OCI-LY1 (cell line): ENCODE data around the gene FMNL1.

Source experiments
- EZH2 ChIP-seq: fragments of 200-600 bp; sonication (generic), shearing (Covaris generic); IDR thresholded peaks from 2 replicates; pipeline ENCODE4 v1.8.0; 2017; ENCODE audit warnings: borderline replicate concordance, mixed run types, mild to moderate bottlenecking, antibody characterized with exemption, low read length, moderate library complexity, mixed read lengths
- TF ChIP-seq, protein P1 (sequence below): fragments of 200-600 bp; sonication (generic), shearing (Covaris generic); IDR thresholded peaks from 2 replicates; pipeline ENCODE4 v1.5.1; 2017; ENCODE audit warnings: mild to moderate bottlenecking, antibody characterized with exemption, low read length, moderate library complexity, mixed read lengths

DNA sequence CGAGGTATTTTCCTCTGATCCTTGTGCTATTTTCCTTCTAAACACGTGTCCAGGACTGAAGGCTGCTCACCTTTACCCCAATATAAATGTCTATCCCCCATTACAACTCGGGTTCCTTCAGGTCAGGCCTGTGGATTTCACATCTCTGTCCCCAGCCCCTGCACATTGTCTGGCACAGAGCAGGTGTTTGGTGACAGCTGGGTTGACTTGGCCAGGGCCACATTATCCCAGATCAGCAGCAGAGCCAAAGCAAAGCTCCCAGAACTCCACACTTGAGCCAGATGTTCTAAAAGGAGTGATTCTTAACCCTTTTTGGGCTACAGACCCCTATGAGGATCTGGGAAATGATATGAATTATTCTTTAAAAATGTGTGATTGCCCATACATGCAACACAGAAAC, 58.2 kb downstream of the FMNL1 start:
- TF ChIP-seq, protein P1, sequence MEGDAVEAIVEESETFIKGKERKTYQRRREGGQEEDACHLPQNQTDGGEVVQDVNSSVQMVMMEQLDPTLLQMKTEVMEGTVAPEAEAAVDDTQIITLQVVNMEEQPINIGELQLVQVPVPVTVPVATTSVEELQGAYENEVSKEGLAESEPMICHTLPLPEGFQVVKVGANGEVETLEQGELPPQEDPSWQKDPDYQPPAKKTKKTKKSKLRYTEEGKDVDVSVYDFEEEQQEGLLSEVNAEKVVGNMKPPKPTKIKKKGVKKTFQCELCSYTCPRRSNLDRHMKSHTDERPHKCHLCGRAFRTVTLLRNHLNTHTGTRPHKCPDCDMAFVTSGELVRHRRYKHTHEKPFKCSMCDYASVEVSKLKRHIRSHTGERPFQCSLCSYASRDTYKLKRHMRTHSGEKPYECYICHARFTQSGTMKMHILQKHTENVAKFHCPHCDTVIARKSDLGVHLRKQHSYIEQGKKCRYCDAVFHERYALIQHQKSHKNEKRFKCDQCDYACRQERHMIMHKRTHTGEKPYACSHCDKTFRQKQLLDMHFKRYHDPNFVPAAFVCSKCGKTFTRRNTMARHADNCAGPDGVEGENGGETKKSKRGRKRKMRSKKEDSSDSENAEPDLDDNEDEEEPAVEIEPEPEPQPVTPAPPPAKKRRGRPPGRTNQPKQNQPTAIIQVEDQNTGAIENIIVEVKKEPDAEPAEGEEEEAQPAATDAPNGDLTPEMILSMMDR = no peak
- TF ChIP-seq EZH2 = no peak
